Esophagus muscularis mucosa (tissue), 3 donors: ENCODE measurements around the gene LIN52.

Experiments
- CTCF ChIP-seq, 3 experiments: fragments of 200-600 bp in 2 of 3; fragments of 450-650 bp in 1 of 3; sonication (generic) in 2 of 3; IDR thresholded peaks; one replicate each; pipeline ENCODE4 v1.5.1; 2017 to 2019; ENCODE audit warnings: antibody characterized with exemption in 3 of 3, mild to moderate bottlenecking in 2 of 3, moderate library complexity in 1 of 3
- POLR2AphosphoS5 ChIP-seq, 2 donors: sonication (generic); formaldehyde crosslinking; IDR thresholded peaks; one replicate each; pipeline ENCODE4 v1.6.1; 2017; ENCODE audit warnings: antibody characterized with exemption in 2 of 2

GRCh38 chr14:74242021-74242779 is 157.4 kb downstream of the LIN52 start:
- TF ChIP-seq CTCF (IDR thresholded peaks at IDR 0.05) (no peak), POLR2AphosphoS5 (IDR thresholded peaks at IDR 0.05) (no peak)
